ENCODE results near the gene THAP5.
"Not testable (repeated sequence)": the region's sequence is repeated elsewhere in the genome, so short reads cannot be mapped to it uniquely, and the experiment has no call there.

The THAP5 gene

DNA sequence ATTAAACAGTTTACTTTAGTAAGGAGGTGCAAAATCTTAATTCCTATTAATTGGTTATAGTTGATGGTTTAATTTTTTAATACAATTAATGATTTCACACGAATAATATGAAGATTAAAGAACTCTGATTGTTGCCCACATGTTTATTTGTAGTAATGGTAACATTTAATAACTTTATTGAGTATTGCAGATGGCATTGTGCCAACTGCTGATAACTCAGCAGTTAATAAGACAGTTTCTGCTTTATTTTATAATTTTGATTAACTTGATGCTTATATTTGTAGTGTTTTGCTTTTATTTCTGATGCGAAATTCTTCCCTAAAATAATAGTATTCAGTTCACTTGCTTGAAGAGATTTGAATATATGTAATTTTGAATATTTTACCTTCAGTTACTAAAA, 3.0 kb upstream of the THAP5 start:
- Mint-ChIP-seq H3K9me3 (peaks cover 5% of the 10 kb centered on the region), H3K4me3 (no peak overlapping the region), H3K36me3 (ENCODE audit: low read depth) (peaks cover 58% of the 10 kb centered on the region), H3K27me3 (ENCODE audit: low read depth) (peaks cover 3% of the 10 kb centered on the region), H3K27ac (no peak overlapping the region), H3K4me1 (ENCODE audit: low read depth) (peaks cover 37% of the 10 kb centered on the region)
- no peak for DNase-seq (ENCODE audit: low spot score)

DNA sequence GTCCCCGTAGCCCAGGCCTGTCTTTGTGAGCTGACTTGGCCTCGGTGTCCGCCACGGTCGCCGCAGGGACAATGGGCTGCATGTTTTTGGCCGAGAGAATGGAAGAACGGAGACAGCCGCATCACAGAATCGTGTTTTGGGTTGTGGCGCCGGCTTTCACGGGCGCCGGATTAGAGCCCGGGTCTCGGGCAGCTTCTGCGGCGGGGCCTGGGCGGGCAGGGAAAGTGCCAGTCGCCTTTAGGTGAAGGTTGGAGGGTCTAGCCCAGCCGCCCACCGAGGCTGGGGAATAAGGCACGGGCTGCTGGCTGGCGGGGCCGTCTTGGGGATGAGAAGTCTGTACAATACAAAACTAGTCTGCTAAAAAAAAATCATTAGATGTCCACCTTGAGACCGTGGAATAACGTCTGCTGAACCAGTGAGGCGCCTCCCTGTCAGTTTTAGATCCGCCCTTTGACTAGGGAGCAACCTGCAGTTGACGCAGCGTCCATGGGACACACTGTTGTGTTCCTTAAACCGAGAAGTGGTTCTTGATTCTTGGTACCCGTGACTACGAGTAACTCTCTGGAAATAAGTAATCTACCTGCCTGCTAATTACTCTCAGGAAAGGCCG, 745 bp upstream of the THAP5 start:
- peaks cover 3% of the 10 kb centered on the region for H3K27me3 Mint-ChIP-seq (ENCODE audit: low read depth)
- H3K4me1 Mint-ChIP-seq (ENCODE audit: low read depth), result peaks cover 34% of the 10 kb centered on the region
- peaks cover 51% of the 10 kb centered on the region for H3K36me3 Mint-ChIP-seq (ENCODE audit: low read depth)
- H3K9me3 Mint-ChIP-seq, result no peaks in the 10 kb centered on the region
- peak; percentile 53 for DNase-seq (ENCODE audit: low spot score)
- peak overlapping the region; percentile 98 for H3K4me3 Mint-ChIP-seq
- peak overlapping the region; percentile 100 for H3K27ac Mint-ChIP-seq

DNA sequence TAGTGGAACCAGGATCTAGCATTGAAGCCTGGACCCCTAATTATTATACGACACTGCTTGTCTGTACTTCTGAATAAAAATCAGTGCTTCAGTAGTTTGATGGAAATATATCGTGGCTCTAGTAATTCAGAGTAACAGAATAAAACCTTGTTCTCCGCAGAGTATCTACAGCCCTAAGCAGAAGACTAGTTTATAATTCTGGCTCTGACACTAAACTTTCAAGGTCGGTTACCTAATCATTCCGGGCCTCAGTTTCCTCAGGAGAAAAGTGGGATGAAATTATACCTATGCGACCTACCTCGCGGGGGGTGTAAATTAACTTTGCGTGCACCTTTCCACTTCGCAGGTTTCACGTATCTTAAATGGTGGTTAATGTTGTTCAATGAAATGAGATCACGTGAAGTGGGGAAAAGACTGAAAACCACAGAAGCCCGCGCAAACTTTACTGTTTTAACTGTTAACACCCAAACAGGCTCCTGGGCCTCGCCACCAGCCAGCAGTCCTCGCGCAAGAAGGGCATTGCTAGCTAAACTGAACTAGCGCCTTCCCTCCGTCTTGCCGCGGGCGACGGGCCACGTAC, 615 bp downstream of the THAP5 start:
- peak overlapping the region; percentile 100 for H3K27ac Mint-ChIP-seq
- H3K4me1 Mint-ChIP-seq (ENCODE audit: low read depth), result peaks cover 32% of the 10 kb centered on the region
- no peaks in the 10 kb centered on the region for H3K9me3 Mint-ChIP-seq
- peak overlapping the region; percentile 98 for H3K4me3 Mint-ChIP-seq
- peaks cover 3% of the 10 kb centered on the region for H3K27me3 Mint-ChIP-seq (ENCODE audit: low read depth)
- DNase-seq (ENCODE audit: low spot score), result no peak
- H3K36me3 Mint-ChIP-seq (ENCODE audit: low read depth), result peaks cover 51% of the 10 kb centered on the region

DNA sequence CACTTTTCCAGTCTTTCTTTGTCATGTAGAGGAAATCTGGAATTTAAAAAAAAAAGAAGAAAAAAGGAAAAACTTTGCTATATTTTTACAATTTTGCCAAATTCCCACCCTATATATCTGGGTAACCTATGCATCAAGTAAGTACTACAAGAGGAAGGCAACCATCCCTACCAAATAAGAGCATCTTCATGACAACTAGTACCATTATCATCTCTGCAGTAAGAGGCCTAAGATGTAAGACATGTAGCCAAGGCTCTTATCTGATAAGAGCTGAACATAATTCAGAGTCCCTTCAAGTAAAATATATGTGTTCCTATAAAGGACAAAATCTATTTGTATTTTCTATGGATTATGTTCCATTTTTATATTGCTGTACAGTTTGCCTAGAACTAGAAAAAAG, 3.5 kb downstream of the THAP5 start:
- DNase-seq (ENCODE audit: low spot score), result no peak
- Mint-ChIP-seq H3K9me3 (peaks cover 5% of the 10 kb centered on the region), H3K27ac (no peak overlapping the region)

DNA sequence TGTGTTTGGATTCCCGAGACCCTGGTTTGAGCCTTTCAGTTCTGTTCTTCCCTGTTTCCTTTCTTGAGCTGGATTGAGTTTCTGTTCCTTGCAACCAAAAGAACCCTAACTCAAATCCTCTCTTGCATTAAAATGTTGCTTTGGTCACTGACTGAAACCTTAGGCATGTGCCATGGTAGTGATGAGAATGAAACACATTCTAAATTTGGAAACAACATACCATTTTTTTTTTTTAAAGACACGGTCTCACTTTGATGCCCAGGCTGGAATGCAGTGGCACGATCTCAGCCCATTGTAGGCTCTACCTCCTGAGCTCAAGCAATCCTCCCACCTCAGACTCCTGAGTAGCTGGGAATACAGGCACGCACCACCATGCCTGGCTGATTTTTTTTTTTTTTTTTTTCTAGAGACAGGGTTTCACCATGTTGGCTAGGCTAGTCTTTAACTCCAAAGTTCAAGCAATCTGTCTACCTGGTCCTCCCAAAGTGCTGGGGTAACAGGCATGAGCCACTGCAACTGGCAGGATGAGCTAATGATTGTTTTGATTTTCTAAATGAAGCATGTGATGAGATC, 8.4 kb downstream of the THAP5 start:
- H3K27ac Mint-ChIP-seq, result no peak overlapping the region
- H3K36me3 Mint-ChIP-seq (ENCODE audit: low read depth), result peaks cover 60% of the 10 kb centered on the region
- H3K9me3 Mint-ChIP-seq, result peaks cover 31% of the 10 kb centered on the region
- no peak for DNase-seq (ENCODE audit: low spot score)
- H3K27me3 Mint-ChIP-seq (ENCODE audit: low read depth), result no peaks in the 10 kb centered on the region
- no peak overlapping the region for H3K4me3 Mint-ChIP-seq
- H3K4me1 Mint-ChIP-seq (ENCODE audit: low read depth), result peaks cover 7% of the 10 kb centered on the region

More for the DNA sequence above, 3.5 kb downstream of the THAP5 start:
- no peak overlapping the region for H3K4me3 Mint-ChIP-seq
- peaks cover 17% of the 10 kb centered on the region for H3K4me1 Mint-ChIP-seq (ENCODE audit: low read depth)
- peaks cover 3% of the 10 kb centered on the region for H3K27me3 Mint-ChIP-seq (ENCODE audit: low read depth)
- H3K36me3 Mint-ChIP-seq (ENCODE audit: low read depth), result peaks cover 51% of the 10 kb centered on the region

DNA sequence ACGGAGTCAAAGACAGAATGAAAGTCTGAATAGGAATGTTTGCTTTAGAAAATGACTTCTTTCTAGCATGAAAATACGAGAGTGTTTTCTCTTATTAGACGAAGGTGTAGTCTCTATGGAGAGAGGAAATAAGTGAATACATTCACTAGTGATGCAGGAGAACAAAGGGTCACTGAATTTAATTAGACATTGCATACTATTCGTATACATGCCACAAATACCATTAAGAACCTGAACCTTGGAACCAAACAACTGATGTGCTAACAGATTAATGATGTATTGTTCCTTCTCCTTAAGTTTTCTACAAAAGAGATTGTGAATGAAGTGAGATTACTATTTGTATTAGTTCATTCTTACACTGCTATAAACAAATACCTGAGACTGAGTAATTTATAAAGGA, 10.3 kb downstream of the THAP5 start:
- no peak overlapping the region for H3K27ac Mint-ChIP-seq
- no peak overlapping the region for H3K4me3 Mint-ChIP-seq
- H3K4me1 Mint-ChIP-seq (ENCODE audit: low read depth), result peaks cover 2% of the 10 kb centered on the region
- DNase-seq (ENCODE audit: low spot score), result no peak
- peaks cover 55% of the 10 kb centered on the region for H3K36me3 Mint-ChIP-seq (ENCODE audit: low read depth)
- H3K27me3 Mint-ChIP-seq (ENCODE audit: low read depth), result no peaks in the 10 kb centered on the region
- peaks cover 34% of the 10 kb centered on the region for H3K9me3 Mint-ChIP-seq

DNA sequence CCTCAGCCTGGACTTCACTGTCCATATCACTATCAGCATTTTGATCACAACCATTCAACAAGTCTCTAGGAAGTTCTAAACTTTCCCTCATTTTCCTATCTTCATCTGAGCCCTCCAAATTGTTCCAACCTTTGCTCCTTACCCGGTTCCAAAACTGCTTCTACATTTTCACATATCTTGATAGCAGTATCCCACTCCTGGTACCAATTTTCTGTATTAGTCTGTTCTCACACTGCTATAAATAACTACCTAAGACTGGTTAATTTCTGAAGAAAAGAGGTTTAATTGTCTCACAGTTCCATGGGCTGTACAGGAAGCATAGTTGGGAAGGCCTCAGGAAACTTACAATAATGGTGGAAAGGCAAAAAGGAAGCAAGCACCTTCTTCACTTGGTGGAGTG, 11.9 kb downstream of the THAP5 start:
- no peak overlapping the region for H3K4me3 Mint-ChIP-seq
- peaks cover 2% of the 10 kb centered on the region for H3K4me1 Mint-ChIP-seq (ENCODE audit: low read depth)
- no peak overlapping the region for H3K27ac Mint-ChIP-seq
- no peak for DNase-seq (ENCODE audit: low spot score)
- no peaks in the 10 kb centered on the region for H3K27me3 Mint-ChIP-seq (ENCODE audit: low read depth)
- H3K36me3 Mint-ChIP-seq (ENCODE audit: low read depth), result peaks cover 46% of the 10 kb centered on the region
- H3K9me3 Mint-ChIP-seq, result peaks cover 34% of the 10 kb centered on the region

DNA sequence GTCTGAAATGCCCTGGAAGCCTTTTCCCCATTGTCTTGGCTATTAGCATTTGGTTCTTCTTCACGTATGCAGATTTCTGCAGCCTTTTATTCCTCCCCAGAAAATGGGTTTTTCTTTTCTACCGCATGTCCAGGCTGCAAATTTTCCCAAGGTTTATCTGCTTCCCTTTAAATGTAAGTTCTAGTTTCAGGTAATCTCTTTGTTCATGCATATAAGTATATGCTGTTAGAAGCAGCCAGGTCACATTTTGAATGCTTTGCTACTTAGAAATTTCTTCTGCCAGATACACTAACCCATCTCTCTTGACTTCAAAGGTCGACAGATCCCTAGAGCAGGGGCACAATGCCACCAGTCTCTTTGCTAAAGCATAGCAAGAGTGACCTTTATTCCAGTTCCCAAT, 12.3 kb downstream of the THAP5 start:
- H3K4me3 Mint-ChIP-seq, result no peak overlapping the region
- H3K27ac Mint-ChIP-seq, result no peak overlapping the region

DNA sequence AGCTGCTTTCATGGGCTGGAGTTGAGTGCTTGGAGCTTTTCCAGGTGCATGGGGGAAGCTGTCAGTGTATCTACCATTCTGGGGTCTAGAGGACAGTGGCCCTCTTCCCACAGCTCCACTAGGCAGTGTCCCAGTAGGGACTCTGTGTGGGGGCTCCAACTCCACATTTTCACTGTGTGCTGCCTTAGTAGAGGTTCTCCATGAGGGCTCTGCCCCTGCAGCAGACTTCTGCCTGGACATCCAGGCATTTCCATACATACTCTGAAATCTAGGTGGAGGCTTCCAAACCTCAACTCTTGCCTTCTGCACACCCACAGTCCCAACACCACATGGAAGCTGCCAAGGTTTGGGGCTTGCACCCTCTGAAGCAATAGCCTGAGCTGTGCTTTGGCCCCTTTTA, 12.8 kb downstream of the THAP5 start:
- not testable (repeated sequence) for H3K27me3 Mint-ChIP-seq (ENCODE audit: low read depth); H3K4me3 Mint-ChIP-seq; H3K27ac Mint-ChIP-seq; H3K4me1 Mint-ChIP-seq (ENCODE audit: low read depth); DNase-seq (ENCODE audit: low spot score)
- peaks cover 34% of the 10 kb centered on the region for H3K9me3 Mint-ChIP-seq
- H3K36me3 Mint-ChIP-seq (ENCODE audit: low read depth), result peaks cover 40% of the 10 kb centered on the region

More for the DNA sequence above, 12.3 kb downstream of the THAP5 start:
- H3K36me3 Mint-ChIP-seq (ENCODE audit: low read depth), result peaks cover 42% of the 10 kb centered on the region
- no peaks in the 10 kb centered on the region for H3K27me3 Mint-ChIP-seq (ENCODE audit: low read depth)
- DNase-seq (ENCODE audit: low spot score), result no peak
- peaks cover under 1% of the 10 kb centered on the region for H3K4me1 Mint-ChIP-seq (ENCODE audit: low read depth)
- peaks cover 34% of the 10 kb centered on the region for H3K9me3 Mint-ChIP-seq

DNA sequence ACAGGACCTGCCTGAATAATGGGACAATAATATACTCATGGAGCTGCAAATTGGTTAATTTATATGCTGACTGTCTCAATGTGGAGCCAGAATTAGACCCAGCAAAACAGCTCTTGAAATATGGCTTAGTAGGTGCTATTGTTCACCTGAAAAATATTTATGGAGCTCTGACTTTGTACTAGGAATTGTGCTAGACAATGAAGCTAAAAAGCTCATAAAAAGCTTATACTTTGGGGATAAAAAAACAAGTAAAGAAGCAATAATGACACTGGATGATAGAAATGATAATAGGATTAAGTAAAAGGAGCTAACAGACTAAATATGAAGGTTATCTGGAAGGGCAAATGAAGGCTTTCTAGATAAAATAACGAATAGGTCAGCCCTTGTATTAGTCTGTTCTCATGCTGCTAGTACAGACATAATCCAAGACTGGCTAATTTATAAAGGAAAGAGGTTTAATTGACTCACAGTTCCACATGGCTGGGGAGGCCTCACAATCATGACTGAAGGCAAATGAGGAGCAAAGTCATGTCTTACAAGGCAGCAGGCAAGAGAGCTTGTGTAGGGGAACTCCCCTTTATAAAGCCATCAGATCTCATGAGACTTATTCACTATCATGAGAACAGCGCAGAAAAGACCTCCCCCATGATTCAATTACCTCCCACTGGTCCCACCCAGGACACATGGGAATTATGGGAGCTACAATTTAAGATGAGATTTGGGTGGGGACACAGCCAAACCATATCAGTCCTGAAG, 21.2 kb downstream of the THAP5 start:
- H3K36me3 Mint-ChIP-seq (ENCODE audit: low read depth); H3K27me3 Mint-ChIP-seq (ENCODE audit: low read depth); H3K4me1 Mint-ChIP-seq (ENCODE audit: low read depth); H3K9me3 Mint-ChIP-seq; H3K4me3 Mint-ChIP-seq; DNase-seq (ENCODE audit: low spot score); H3K27ac Mint-ChIP-seq: not testable (repeated sequence)

DNA sequence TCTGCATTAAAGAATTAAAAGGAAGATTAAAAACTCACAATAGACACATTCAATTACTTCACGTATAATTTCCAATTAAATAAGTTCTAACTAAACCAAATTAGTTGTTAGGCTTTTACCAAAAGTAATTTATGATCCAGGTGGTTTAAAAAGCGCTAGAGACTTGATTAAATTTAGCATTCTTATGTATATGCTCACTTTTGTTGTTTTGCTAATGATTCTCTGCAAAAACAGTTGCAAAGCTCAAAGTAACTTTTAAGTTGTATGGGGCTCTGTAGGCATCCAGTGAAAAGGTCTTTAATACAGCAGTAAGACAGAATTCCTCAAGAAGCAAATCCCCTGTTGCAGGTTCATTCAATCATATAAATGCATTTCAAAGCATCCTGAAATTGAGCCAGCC, 28.0 kb downstream of the THAP5 start:
- DNase-seq (ENCODE audit: low spot score), result no peak
- H3K9me3 Mint-ChIP-seq, result no peaks in the 10 kb centered on the region
- no peak overlapping the region for H3K4me3 Mint-ChIP-seq
- H3K36me3 Mint-ChIP-seq (ENCODE audit: low read depth), result no peaks in the 10 kb centered on the region
- no peaks in the 10 kb centered on the region for H3K4me1 Mint-ChIP-seq (ENCODE audit: low read depth)
- no peak overlapping the region for H3K27ac Mint-ChIP-seq
- peaks cover 5% of the 10 kb centered on the region for H3K27me3 Mint-ChIP-seq (ENCODE audit: low read depth)

DNA sequence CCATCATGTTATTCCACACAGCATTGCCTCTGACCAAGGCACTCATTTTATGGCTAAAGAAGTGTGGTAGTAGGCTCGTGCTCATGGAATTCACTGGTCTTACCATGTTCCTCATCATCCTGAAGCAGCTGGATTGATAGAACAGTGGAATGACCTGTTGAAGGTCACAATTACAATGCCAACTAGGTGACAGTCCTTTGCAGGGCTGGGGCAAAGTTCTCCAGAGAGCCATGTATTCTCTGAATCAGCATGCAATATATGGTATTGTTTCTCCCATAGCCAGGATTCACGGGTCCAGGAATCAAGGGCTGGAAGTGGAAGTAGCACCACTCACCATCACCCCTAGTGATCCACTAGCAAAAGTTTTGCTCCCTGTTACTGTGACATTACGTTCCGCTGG, 30.8 kb downstream of the THAP5 start:
- H3K9me3 Mint-ChIP-seq; H3K36me3 Mint-ChIP-seq (ENCODE audit: low read depth); H3K4me3 Mint-ChIP-seq; DNase-seq (ENCODE audit: low spot score); H3K27ac Mint-ChIP-seq; H3K4me1 Mint-ChIP-seq (ENCODE audit: low read depth); H3K27me3 Mint-ChIP-seq (ENCODE audit: low read depth): not testable (repeated sequence)

DNA sequence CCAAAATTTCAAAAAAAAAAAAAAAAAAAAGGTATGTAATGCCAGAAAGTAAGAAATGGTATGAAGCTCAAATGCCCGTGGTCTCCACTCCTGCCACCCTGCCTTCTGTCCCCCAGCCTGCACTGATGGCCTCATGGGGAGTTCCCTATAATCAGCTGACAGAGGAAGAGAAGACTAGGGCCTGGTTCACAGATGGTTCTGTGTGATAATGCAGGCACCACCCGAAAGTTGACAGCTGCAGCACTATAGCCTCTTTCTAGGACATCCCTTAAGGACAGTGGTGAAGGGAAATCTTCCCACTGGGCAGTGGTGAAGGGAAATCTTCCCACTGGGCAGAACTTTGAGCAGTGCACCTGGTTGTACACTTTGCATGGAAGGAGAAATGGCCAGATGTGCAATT, 31.3 kb downstream of the THAP5 start:
- not testable (repeated sequence) for H3K27me3 Mint-ChIP-seq (ENCODE audit: low read depth); H3K4me1 Mint-ChIP-seq (ENCODE audit: low read depth); H3K9me3 Mint-ChIP-seq; H3K4me3 Mint-ChIP-seq; H3K27ac Mint-ChIP-seq; H3K36me3 Mint-ChIP-seq (ENCODE audit: low read depth); DNase-seq (ENCODE audit: low spot score)

DNA sequence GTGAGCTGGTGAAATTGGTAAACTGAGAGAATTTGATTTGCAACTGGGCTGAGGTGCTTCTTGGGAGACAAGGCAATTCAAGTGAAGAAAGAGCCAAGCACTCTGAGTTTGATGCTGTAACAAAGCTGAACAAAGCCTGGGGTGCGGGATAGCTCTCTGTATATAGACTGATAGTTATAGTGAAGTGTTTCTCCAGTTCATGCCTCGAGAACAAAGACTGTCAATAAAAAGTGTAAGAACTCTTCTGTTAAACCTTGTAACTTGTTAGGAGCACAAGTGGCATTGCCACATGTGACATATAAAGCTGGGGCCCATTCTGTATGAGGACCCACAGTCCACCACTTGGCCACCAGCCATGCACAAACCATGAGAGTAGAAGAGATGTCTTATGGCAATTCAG, 32.3 kb downstream of the THAP5 start:
- Mint-ChIP-seq H3K27ac (no peak overlapping the region), H3K9me3 (no peaks in the 10 kb centered on the region), H3K27me3 (ENCODE audit: low read depth) (peaks cover 10% of the 10 kb centered on the region), H3K4me3 (no peak overlapping the region), H3K4me1 (ENCODE audit: low read depth) (no peaks in the 10 kb centered on the region), H3K36me3 (ENCODE audit: low read depth) (no peaks in the 10 kb centered on the region)
- no peak for DNase-seq (ENCODE audit: low spot score)
